Brain microvascular endothelial cell (primary cell): ENCODE results near the gene PDE11A.
A peak's percentile ranks its signal among the peaks of the same experiment; 100 is the strongest.

ENCODE experiments used
- DNase-seq: peaks from one replicate; pipeline ENCODE4 v3.0.0-alpha.2; 2020
- H3K27ac ChIP-seq: fragments of 250-450 bp; sonication (Bioruptor Pico); 2 replicates; pipeline ENCODE4 v1.5.1; 2020; ENCODE audit warnings: mild to moderate bottlenecking, moderate library complexity
- H3K27me3 ChIP-seq: fragments of 250-450 bp; sonication (Bioruptor Pico); replicated peaks from 2 replicates; pipeline ENCODE4 v1.5.1; 2020; ENCODE audit warnings: mild to moderate bottlenecking
- H3K36me3 ChIP-seq: fragments of 250-450 bp; sonication (Bioruptor Pico); replicated peaks from 2 replicates; pipeline ENCODE4 v1.5.1; 2020; ENCODE audit warnings: mild to moderate bottlenecking
- H3K4me3 ChIP-seq: 2 replicates; pipeline ENCODE4 v1.5.1; 2011; ENCODE audit warnings: low read depth, mild to moderate bottlenecking, control low read depth, low read length, moderate library complexity
- in situ Hi-C: cut with HindIII; loops from 2 replicates; pipeline ENCODE4 v1.10.0; 2017; ENCODE audit warnings: low sequenced_read_pairs, low pct_ligation_motif_present
- TF ChIP-seq, protein P1 (sequence below): IDR thresholded peaks from 2 replicates; pipeline ENCODE4 v1.5.1; 2011; ENCODE audit warnings: low read depth, mild to moderate bottlenecking, moderate library complexity, low read length, control low read depth, inconsistent platforms; ENCODE audit errors: missing control alignments

Gene PDE11A

DNA sequence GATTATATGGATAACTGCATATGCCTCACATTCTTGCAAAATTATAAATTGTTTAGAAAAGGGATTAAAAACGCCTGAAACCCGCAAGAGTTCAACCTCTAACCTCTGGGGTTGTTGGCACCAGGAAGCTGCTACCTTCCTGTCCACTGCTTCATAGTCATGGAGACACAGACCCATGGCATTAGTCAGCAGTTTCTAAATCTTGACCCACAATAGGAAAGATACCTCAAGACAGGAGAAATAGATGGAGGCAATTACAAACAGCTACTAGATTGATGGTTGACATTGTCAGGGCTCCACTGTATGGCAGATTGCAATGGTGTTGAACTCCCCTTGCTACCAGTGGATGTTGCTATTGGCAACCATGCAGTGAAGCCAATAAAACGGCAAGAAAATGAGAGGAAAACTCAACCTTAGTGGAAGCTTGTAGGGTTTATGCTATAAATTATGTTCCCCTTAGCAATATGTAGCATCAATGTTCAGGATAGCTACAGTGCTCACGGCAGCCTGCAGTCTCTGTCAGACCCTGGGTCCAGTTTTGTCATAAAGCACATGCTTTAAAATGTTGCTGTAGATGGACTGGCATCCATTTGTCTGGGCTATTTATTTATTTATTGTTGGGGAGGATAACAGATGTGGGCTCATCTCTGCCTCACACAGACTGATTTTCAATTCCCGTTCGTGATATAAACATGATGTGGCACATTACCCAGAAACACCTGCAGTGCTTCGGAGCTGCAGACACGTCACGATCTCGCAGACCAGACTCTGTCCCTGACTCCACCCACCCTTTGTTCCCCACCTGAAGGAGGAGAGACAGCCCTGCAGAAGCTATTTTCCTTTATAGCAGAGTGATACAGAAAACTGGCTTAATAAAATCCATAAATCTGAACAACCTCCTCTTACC lies 446.6 kb downstream of the PDE11A start:
- DNase-seq = no peak

DNA sequence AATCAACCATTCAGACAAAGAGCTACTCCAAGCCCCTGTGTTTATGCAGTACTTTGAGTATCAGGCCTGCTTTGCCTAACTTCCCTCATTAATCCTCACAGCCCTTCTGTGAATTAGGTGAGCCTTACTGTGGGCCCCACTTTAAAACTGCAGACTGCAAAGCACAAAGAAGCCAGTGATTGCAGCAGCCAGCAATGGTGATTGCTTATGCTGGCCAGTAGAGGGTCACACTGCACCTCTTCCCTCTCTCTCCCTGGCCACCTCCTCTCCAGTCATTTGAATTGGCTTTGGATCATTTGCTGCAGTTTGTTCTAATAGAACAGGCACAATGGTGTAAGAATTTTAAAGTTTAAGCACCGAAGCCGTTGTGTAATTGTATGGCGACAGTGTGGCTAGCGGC lies 450.1 kb downstream of the PDE11A start:
- H3K27ac ChIP-seq = no peak overlapping the region
- H3K36me3 ChIP-seq = no peaks in the 10 kb centered on the region
- no peaks in the 10 kb centered on the region for H3K27me3 ChIP-seq
- in situ Hi-C loops = no loop called here
- no peak for DNase-seq
- no peak overlapping the region for H3K4me3 ChIP-seq
- TF ChIP-seq, protein P1, sequence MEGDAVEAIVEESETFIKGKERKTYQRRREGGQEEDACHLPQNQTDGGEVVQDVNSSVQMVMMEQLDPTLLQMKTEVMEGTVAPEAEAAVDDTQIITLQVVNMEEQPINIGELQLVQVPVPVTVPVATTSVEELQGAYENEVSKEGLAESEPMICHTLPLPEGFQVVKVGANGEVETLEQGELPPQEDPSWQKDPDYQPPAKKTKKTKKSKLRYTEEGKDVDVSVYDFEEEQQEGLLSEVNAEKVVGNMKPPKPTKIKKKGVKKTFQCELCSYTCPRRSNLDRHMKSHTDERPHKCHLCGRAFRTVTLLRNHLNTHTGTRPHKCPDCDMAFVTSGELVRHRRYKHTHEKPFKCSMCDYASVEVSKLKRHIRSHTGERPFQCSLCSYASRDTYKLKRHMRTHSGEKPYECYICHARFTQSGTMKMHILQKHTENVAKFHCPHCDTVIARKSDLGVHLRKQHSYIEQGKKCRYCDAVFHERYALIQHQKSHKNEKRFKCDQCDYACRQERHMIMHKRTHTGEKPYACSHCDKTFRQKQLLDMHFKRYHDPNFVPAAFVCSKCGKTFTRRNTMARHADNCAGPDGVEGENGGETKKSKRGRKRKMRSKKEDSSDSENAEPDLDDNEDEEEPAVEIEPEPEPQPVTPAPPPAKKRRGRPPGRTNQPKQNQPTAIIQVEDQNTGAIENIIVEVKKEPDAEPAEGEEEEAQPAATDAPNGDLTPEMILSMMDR = no peak

More for the DNA sequence above, 446.6 kb downstream of the PDE11A start:
- no peaks in the 10 kb centered on the region for H3K27me3 ChIP-seq
- in situ Hi-C loops = no loop called here
- no peak overlapping the region for H3K4me3 ChIP-seq
- TF ChIP-seq, protein P1 = no peak
- no peak overlapping the region for H3K27ac ChIP-seq
- H3K36me3 ChIP-seq = no peaks in the 10 kb centered on the region

DNA sequence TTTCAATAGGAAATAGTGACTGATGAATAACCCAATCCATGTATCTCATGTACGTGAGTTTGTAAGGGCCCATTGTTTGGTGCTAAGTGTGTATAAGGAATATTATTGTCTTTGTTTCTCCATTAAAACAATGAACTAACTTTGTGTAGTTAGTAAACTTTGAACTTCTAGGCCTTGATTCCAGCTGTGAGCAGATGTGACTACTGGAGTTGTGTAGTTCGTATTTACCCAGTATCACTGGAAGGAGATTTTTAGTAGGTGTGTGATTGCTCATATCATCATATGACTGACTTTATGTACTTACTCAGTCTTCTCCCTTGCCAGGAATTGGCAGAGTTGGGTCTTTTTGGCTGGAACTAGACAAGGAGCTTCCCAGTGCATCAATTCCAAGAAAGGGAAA lies 452.6 kb downstream of the PDE11A start:
- TF ChIP-seq, protein P1 = no peak
- no peak overlapping the region for H3K27ac ChIP-seq
- no peaks in the 10 kb centered on the region for H3K27me3 ChIP-seq
- in situ Hi-C loops = no loop called here
- no peaks in the 10 kb centered on the region for H3K36me3 ChIP-seq
- no peak for DNase-seq
- no peak overlapping the region for H3K4me3 ChIP-seq

DNA sequence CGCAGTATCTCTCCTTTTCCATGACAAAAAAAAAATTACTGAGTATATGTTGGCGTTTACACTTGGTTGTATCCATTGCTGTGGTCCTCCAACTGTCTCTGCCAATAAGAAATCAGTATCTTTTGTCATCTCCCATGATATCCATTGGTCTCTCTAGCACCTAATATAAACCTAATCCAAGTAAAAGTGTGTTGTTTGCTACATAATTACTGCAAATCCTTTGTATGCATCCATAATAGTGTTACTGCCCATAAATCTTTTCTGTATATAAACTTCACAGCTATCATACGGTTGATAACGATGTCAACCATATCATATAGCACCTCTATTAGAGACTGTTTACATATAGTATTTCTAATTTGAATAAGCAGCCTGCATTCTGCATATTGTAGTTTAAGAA lies 453.1 kb downstream of the PDE11A start:
- TF ChIP-seq, protein P1 = no peak
- H3K4me3 ChIP-seq = no peak overlapping the region
- DNase-seq = no peak
- in situ Hi-C loops = no loop called here
- no peaks in the 10 kb centered on the region for H3K36me3 ChIP-seq
- H3K27ac ChIP-seq = no peak overlapping the region
- H3K27me3 ChIP-seq = no peaks in the 10 kb centered on the region

DNA sequence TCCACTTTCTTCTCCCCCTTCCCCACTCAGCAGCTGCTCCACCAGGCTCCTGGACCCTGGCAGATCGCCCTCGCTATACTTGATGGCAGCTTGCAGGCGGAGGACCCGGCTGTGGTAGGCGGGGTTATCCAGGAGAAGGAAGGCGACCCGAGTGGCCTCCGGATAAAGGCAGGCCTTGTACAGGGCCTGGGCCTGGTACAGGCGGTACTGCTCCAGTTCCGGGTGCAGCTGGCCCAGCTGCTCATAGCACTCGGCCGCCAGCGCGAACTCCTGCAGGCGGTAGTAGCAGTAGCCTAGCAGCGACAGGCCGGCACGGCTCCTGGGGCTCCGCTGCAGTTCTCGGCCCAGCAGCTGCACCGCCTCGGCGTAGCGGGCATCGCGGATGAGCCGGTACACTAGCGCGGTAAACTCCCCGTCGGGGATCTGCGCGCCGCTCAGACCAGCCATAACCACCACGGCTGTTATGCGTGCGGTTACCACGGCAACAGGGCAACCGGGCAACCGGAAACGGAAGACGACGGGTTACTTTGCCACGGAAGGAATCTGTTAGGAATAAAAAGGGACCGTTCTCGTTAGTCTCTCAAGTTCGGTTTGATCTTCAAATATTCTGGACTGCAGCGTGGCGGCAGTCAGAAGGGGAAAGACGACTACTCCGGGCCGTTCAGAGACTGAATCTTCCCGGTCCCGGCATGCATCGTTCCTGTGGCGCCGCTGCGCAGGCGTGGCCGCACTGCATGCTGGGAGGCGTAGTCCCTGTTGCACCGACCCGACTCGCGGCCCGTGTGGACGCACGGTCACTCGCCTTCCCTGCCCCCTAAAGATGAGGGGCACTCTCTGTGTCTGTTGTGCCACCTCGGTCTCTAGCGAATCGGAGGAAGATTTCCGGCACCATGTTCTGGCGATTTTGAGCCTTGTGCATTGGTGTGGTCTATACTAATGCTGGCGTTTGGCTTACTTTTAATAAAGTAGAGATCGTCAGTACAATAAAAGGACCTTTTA lies 454.0 kb downstream of the PDE11A start:
- peak overlapping the region; percentile 99 for H3K27ac ChIP-seq
- TF ChIP-seq, protein P1 = no peak
- in situ Hi-C loops = no loop called here
- H3K4me3 ChIP-seq = peak overlapping the region; percentile 78
- no peaks in the 10 kb centered on the region for H3K27me3 ChIP-seq
- peak; percentile 92 for DNase-seq
- no peaks in the 10 kb centered on the region for H3K36me3 ChIP-seq
